Right lobe of liver (tissue), 6 donors: ENCODE data around the gene COL17A1. TPM values are rescaled to one million over a fixed set of nuclear protein-coding genes. Genes with fewer than 3 reads are reported as not detected.
A peak's percentile ranks its signal among the peaks of the same experiment; 100 is the strongest.

Source experiments
- ATAC-seq, 4 donors: fragments of 200-7000 bp; cut with Tn5 transposase; one replicate each; pipeline ENCODE4 v1.9.1; 2020; ENCODE audit warnings: mild to moderate bottlenecking in 4 of 4, moderate library complexity in 4 of 4
- DNase-seq, 3 donors: peaks; one replicate each; pipeline ENCODE4 v3.0.0-alpha.2; 2020
- H3K27ac ChIP-seq, 3 donors: fragments of 200-600 bp; one replicate each; pipeline ENCODE4 v1.8.0; 2022
- H3K27me3 ChIP-seq, 2 donors: fragments of 200-600 bp; one replicate each; pipeline ENCODE4 v1.8.0; 2022
- H3K36me3 ChIP-seq, 4 donors: fragments of 200-600 bp; sonication (generic) in 1 of 4; one replicate each; pipeline versions ENCODE4 v1.5.1 to v1.8.0; 2017 to 2022; ENCODE audit warnings: control low read depth in 1 of 4
- H3K4me1 ChIP-seq, 4 donors: fragments of 200-600 bp; sonication (generic) in 1 of 4; one replicate each; pipeline versions ENCODE4 v1.5.1 to v1.8.0; 2017 to 2022; ENCODE audit warnings: control low read depth in 1 of 4
- H3K4me3 ChIP-seq, 3 donors: fragments of 200-600 bp; one replicate each; pipeline ENCODE4 v1.8.0; 2022
- H3K9me3 ChIP-seq, 4 donors: fragments of 200-600 bp; sonication (generic) in 1 of 4; one replicate each; pipeline versions ENCODE4 v1.5.1 to v1.8.0; 2017 to 2022; ENCODE audit warnings: control low read depth in 1 of 4
- POLR2A ChIP-seq: fragments of 450-650 bp; IDR thresholded peaks from one replicate; pipeline ENCODE4 v1.6.1; 2017; ENCODE audit warnings: antibody characterized with exemption, mild to moderate bottlenecking
- WGBS: methylation state at CpG from one replicate; pipeline ENCODE4 v1.1.6; 2018; ENCODE audit warnings: low coverage, low lambda C conversion rate; ENCODE audit not compliant: insufficient coverage; ENCODE audit errors: missing lambda C conversion rate; 5-methylcytosine and 5-hydroxymethylcytosine counted together
- intact Hi-C, 2 donors: fragments of 100-400 bp; cut with DNase I; formaldehyde crosslinking; loops; one replicate each; pipeline versions ENCODE4 v1.11.2 to v1.14.1; 2022
- total RNA-seq, 6 experiments: library from RNA; depleted of rRNA in 2 of 6; stranded (reverse); fragments of >200 nt in 2 of 6; fragmentation: NEBNext Ultra II Directional in 3 of 6; extraction: Animal tissue kit (Norgen Biotek cat#: 25700) in 3 of 6; gene quantifications; one replicate each; pipeline versions ENCODE4 v1.1.0 to v1.2.4, GENCODE V29; 2016 to 2023
- TF ChIP-seq, protein P1 (sequence below), 4 donors: fragments of 200-600 bp in 3 of 4; fragments of 450-650 bp in 1 of 4; IDR thresholded peaks; one replicate each; pipeline versions ENCODE4 v1.5.1 to v1.8.0; 2016 to 2022; ENCODE audit warnings: antibody characterized with exemption in 4 of 4, mild to moderate bottlenecking in 2 of 4
- donor health status: DM: no; HTN: yes; CAD: no.
- donor health status: DM: no; HTN: no; CAD: no.
- donor health status: DM: no; HTN: no; CAD: no.
- donor health status: DM: no; HTN: yes; CAD: no.
- donor health status: DM: no; HTN: yes; CAD: no.

The COL17A1 gene
- total RNA-seq, 6 experiments from 2014 or later: 0.11 to 0.12 TPM; not detected in 4

DNA sequence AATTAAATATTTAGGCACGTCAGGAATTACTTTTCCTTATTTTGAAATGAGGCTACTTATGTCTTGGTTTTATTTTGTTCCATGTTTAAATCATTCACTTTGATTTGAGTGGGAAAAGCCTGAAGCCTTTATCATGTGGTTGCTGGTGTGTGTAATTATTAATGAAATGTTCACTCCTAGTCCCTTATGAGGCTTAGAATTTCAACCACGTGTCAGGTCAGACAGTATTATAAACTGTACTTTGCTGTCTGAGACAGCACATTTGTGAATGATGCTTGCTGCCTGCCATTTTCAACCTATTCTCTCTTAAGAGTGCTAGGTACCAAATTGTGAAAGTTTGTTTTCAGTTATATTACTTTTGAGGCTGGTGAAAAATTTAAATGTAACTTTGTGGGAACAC is 58.9 kb downstream of the COL17A1 start:
- TF ChIP-seq POLR2A: no peak
- TF ChIP-seq, protein P1, sequence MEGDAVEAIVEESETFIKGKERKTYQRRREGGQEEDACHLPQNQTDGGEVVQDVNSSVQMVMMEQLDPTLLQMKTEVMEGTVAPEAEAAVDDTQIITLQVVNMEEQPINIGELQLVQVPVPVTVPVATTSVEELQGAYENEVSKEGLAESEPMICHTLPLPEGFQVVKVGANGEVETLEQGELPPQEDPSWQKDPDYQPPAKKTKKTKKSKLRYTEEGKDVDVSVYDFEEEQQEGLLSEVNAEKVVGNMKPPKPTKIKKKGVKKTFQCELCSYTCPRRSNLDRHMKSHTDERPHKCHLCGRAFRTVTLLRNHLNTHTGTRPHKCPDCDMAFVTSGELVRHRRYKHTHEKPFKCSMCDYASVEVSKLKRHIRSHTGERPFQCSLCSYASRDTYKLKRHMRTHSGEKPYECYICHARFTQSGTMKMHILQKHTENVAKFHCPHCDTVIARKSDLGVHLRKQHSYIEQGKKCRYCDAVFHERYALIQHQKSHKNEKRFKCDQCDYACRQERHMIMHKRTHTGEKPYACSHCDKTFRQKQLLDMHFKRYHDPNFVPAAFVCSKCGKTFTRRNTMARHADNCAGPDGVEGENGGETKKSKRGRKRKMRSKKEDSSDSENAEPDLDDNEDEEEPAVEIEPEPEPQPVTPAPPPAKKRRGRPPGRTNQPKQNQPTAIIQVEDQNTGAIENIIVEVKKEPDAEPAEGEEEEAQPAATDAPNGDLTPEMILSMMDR (IDR thresholded peaks at IDR 0.05): no peak
- ATAC-seq (peak; percentile 47 to 84 (median 54)), DNase-seq (no peak)
- Histone ChIP-seq H3K36me3 (peaks cover 0 to 32% (median 8%) of the 10 kb centered on the region in 4 donors), H3K27me3 (peaks cover 0 to 3% of the 10 kb centered on the region in 2 donors), H3K4me3 (no peak overlapping the region), H3K9me3 (no peaks in the 10 kb centered on the region), H3K4me1 (no peaks in the 10 kb centered on the region), H3K27ac (no peak overlapping the region)
- WGBS: 43% methylated on average over 2 of the region's 2 CpGs
- intact Hi-C loops: no loop called here

DNA sequence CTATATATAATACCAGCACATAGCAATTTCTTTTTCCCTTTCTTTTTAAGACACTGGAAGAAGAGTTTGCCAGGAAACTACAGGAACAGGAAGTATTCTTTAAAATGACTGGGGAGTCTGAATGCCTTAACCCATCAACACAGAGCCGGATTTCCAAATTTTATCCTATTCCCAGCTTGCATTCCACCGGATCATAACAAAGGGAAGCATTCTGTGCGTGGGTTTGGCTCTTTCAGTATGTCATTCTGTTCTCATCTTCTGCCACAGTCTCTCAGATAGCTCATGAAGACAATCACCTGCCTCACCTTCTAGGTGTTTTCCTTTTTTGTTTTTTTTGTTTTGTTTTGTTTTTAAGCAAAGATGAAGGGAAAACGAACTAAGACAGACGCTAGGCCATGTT is 60.2 kb downstream of the COL17A1 start:
- DNase-seq (no peak), ATAC-seq (peak in 1 of 4 donors; percentile 24)
- H3K36me3 ChIP-seq: peaks cover 0 to 43% (median 14%) of the 10 kb centered on the region in 4 donors
- H3K4me3 ChIP-seq: no peak overlapping the region
- intact Hi-C loops: no loop called here
- H3K27me3 ChIP-seq: peaks cover 0 to 3% of the 10 kb centered on the region in 2 donors
- no peak overlapping the region for H3K27ac ChIP-seq
- no peaks in the 10 kb centered on the region for H3K9me3 ChIP-seq
- H3K4me1 ChIP-seq: no peaks in the 10 kb centered on the region
- TF ChIP-seq POLR2A: no peak
- 71% methylated on average over 5 of the region's 5 CpGs for WGBS

DNA sequence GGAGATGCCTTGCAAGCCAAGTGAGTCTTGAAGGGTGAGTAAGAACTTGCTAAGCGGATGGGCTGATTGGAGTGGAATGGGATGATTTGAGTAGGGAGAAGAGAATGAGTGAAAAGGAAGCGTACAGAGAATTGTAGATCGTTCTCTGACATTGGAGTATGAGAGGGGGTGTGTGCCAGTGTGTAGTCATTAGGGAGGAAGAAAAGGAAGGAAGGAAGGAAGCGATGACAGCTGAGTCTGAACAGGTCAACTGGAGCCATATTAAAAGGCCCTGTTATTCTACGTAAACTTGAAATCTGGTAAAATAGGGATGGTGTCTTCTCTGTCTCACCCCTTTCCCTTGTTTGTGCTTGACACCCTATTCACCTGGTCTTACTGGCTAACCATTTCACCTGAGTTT is 63.7 kb downstream of the COL17A1 start:
- Histone ChIP-seq H3K4me3 (no peak overlapping the region), H3K27me3 (peaks cover 0 to under 1% of the 10 kb centered on the region in 2 donors), H3K27ac (no peak overlapping the region), H3K4me1 (peaks cover 0 to 5% (median 0%) of the 10 kb centered on the region in 4 donors), H3K36me3 (peaks cover 0 to 53% (median 20%) of the 10 kb centered on the region in 4 donors), H3K9me3 (no peaks in the 10 kb centered on the region)
- no peak for TF ChIP-seq POLR2A
- WGBS: 75% methylated on average over 4 of the region's 5 CpGs
- no peak for ATAC-seq
- DNase-seq: no peak
- intact Hi-C loops: no loop called here

DNA sequence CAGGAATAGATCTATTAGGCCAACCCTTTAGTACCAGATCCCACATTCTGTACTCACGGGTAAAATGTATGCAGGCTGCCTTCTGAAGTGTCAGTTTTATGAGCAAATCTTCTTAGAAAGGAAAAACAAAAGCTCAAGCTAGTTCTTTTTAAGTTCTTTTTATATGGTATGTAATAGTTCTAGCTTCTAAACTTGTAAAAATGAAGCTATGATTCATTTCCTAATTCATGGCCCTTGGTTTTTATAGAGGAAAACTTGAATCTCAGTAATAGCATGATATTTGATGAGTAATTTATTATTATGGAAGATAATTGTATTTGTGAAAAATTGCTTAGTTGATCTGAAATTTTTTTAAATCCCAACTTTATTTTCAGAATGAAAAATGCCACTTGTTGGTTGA is 64.4 kb downstream of the COL17A1 start:
- no peak overlapping the region for H3K4me3 ChIP-seq
- H3K27ac ChIP-seq: no peak overlapping the region
- peaks cover 0 to 5% (median 0%) of the 10 kb centered on the region in 4 donors for H3K4me1 ChIP-seq
- no peak for ATAC-seq
- intact Hi-C loops: no loop called here
- TF ChIP-seq POLR2A: no peak
- TF ChIP-seq, protein P1 (IDR thresholded peaks at IDR 0.05): no peak
- WGBS: 87% methylated on average over 1 of the region's 1 CpG
- no peaks in the 10 kb centered on the region for H3K9me3 ChIP-seq
- no peak for DNase-seq
- H3K27me3 ChIP-seq: no peaks in the 10 kb centered on the region
- H3K36me3 ChIP-seq: peaks cover 0 to 53% (median 20%) of the 10 kb centered on the region in 4 donors

DNA sequence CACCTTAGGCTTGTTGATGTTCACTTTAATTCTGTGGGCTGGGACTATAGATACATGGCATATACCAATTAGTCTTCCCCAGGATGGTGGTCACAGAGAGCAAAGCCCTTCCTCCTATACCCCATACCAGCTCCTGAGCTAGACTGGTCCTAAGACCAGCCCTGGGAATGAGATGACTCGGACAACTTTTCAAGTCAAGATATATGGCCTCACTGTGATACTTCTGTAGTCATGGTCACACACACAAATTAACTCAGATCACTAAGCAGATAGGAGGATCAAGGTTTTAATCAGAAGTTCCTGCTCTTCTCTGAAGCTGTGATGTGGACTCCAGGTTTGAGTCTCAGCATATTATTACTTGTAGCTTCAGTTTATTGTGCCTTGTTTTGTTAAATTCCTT is 65.7 kb downstream of the COL17A1 start:
- H3K36me3 ChIP-seq: peaks cover 0 to 49% (median 20%) of the 10 kb centered on the region in 4 donors
- H3K27me3 ChIP-seq: no peaks in the 10 kb centered on the region
- H3K27ac ChIP-seq: no peak overlapping the region
- ATAC-seq (no peak), DNase-seq (no peak)
- no peak for TF ChIP-seq POLR2A
- TF ChIP-seq, protein P1 (IDR thresholded peaks at IDR 0.05): no peak
- intact Hi-C loops: no loop called here
- no peak overlapping the region for H3K4me3 ChIP-seq
- WGBS: 88% methylated on average over 1 of the region's 1 CpG
- peaks cover 0 to 5% (median 0%) of the 10 kb centered on the region in 4 donors for H3K4me1 ChIP-seq
- no peaks in the 10 kb centered on the region for H3K9me3 ChIP-seq
